HG02970 (cell line): Measurements from ENCODE around the gene ZBED1.
"Not testable (repeated sequence)": the region's sequence is repeated elsewhere in the genome, so short reads cannot be mapped to it uniquely, and the experiment has no call there.

ENCODE experiments used
- ATAC-seq: cut with Tn5 transposase; IDR thresholded peaks from one replicate; pipeline ENCODE4 v1.9.1; 2021; ENCODE audit warnings: mild to moderate bottlenecking, moderate library complexity, moderate number of reproducible peaks; ENCODE audit not compliant: unreplicated experiment, low FRiP score

The ZBED1 gene

DNA sequence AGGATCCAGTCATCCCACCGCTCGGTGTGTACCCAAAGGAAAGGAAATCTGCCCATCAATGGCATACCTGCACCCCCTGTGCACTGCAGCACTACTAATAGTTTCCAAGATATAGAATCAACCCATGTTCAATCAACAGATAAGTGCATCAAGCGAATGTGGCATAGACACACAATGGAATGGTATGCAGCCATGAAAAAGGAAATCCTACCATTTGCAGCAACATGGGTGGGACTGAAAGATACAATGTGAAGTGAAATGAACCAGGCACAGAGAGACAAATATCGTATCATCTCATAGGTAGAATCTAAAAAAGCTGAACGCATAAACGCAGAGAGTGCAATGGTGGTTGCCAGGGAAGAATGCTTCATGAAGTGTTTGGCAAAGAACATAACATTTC lies 42.5 kb downstream of the ZBED1 start:
- no peak for ATAC-seq

DNA sequence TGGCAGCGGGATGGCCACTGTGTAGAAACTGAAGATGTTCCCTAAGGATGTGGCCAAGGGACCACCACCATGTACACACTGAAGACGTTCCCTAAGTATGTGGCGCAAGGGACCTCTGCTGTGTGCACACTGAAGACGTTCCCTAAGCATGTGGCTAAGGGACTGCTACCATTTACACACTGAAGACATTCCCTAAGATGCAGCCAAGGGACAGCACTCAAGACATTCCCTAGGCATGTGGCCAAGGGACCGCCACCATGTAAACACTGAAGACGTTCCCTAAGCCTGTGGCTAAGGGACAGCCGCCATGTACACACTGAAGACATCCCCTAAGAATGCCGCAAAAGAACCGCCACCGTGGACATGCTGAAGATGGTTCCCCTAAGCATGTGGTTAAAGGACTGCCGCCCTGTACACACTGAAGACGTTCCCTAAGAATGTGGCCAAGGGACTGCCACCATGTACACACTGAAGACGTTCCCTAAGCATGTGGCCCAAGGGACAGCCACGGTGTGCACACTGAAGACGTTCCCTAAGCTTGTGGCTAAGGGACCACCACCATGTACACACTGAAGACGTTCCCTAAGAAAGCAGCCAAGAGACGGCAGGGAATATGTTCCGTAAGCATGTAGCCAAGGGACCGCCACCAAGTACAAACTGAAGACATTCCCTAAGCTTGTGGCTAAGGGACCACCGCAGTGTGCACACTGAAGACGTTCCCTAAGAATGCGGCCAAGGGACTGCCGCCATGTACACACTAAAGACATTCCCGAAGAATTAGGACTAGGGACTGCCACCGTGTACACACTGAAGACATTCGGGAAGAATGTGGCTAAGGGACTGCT lies 43.3 kb downstream of the ZBED1 start:
- no peak for ATAC-seq

DNA sequence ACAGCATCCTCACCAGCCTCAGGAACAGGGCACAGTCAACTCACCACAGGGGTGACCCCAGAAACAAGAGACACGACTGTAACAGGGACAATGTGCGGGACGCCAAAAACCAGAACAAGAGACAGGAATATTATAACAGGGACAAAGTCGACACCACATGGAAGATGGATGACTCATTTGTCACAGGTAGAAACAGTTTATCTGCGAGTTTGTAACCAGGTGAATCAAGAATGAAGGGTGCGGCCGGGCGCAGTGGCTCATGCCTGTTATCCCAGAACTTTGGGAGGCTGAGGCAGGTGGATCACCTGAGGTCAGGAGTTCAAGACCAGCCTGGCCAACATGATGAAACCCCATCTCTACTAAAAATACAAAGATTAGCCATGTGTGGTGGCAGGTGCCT lies 44.7 kb downstream of the ZBED1 start:
- not testable (repeated sequence) for ATAC-seq

DNA sequence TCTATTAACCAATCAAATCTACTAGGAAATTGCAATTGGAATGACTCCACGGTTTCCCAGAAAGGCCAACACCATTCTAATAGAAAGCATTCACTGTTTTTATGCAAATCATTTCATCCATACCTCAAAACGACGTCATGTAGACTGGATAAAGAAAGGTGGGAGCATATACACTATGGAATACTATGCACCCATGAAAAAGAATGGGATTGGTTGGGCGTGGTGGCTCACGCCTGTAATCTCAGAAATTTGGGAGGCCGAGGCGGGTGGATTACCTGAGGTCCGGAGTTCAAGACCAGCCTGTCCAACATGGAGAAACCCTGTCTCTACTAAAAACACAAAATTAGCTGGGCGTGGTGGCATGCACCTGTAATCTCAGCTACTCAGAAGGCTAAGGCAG lies 46.2 kb downstream of the ZBED1 start:
- not testable (repeated sequence) for ATAC-seq

- ATAC-seq: no peak
Measured at GRCh38 chrX:2452799-2453198, 48.0 kb downstream of the ZBED1 start.

GRCh38 chrX:2452317-2452784 lies 48.4 kb downstream of the ZBED1 start:
- no peak for ATAC-seq

GRCh38 chrX:2451501-2452316 lies 49.1 kb downstream of the ZBED1 start:
- ATAC-seq: no peak

DNA sequence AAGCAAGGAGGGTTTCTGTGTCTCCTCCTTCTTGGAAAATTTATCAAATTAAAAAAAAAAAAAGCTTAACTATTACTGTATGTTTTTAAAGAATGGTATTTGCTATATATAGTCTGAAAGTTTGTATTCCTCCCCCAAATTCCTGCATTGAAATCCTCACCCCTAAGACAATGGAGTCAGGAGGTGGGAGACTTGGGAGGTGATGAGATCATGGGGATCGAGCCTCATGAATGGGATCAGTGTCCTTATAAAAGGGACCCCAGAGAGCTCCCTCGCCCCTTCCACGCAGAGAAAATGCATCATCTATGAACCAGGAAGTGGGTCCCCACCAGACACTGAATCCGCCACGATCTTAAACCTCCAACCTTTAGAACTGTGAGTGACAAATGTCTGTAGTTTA lies 50.1 kb downstream of the ZBED1 start:
- ATAC-seq: no peak

GRCh38 chrX:2449135-2449886 lies 51.5 kb downstream of the ZBED1 start:
- no peak for ATAC-seq

GRCh38 chrX:2447484-2447883 lies 53.3 kb downstream of the ZBED1 start:
- ATAC-seq: no peak

GRCh38 chrX:2446815-2447214 lies 54.0 kb downstream of the ZBED1 start:
- no peak for ATAC-seq

- ATAC-seq: no peak
Measured at GRCh38 chrX:2445662-2446623, 54.8 kb downstream of the ZBED1 start.

- ATAC-seq: no peak
Measured at GRCh38 chrX:2442694-2443093, 58.1 kb downstream of the ZBED1 start.

DNA sequence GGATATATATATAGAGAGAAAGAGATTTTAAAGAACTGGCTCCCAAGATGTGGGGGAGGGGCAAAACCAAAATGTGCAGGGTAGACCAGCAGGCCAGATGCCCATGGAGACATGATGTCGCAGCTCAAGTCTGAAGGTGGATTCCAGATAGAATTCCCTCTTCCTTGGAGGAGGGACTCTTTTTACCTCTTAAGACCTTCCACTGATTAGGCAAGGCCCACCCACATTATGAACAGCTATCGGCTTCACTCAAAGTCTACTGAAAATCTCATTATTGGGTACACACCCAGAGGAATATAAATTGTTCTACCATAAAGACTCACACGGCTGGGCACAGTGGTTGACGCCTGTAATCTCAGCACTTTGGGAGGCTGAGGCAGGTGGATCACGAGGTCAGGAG lies 59.3 kb downstream of the ZBED1 start:
- no peak for ATAC-seq

- no peak for ATAC-seq
Measured at GRCh38 chrX:2439613-2440012, 61.2 kb downstream of the ZBED1 start.
